ENCODE data around the gene RBM17. TPM values are rescaled to one million over a fixed set of nuclear protein-coding genes. Genes with fewer than 3 reads are reported as not detected.

The RBM17 gene
- total RNA-seq, 1 experiment from 2014 or later = 133 TPM

- CTCF ChIA-PET = interaction anchor here (0.7 kb wide), 1 partner anchor 16 kb away, joined by 3 read pairs; no protein-coding TSS in a partner anchor
- peaks cover 64% of the 10 kb centered on the region for H3K27me3 Mint-ChIP-seq (ENCODE audit: unreplicated experiment)
- H3K4me1 Mint-ChIP-seq (ENCODE audit: low read depth, unreplicated experiment) = no peaks in the 10 kb centered on the region
- no peak overlapping the region for H3K4me3 Mint-ChIP-seq (ENCODE audit: low read depth, unreplicated experiment)
- DNase-seq = no peak
- no peak for TF ChIP-seq CTCF (IDR thresholded peaks at IDR 0.05; ENCODE audit: unreplicated experiment)
- BruUV-seq (replicated peaks) = no TSS peak
- H3K36me3 Mint-ChIP-seq (ENCODE audit: insufficient read depth, unreplicated experiment) = no peaks in the 10 kb centered on the region
- H3K27ac Mint-ChIP-seq (ENCODE audit: unreplicated experiment) = no peak overlapping the region
- no peaks in the 10 kb centered on the region for H3K9me3 Mint-ChIP-seq (ENCODE audit: low read depth, unreplicated experiment)
- intact Hi-C loops (cut with micrococcal nuclease; ENCODE audit: unreplicated experiment) = no loop called here
Observed at GRCh38 chr10:6068422-6068821, 20.4 kb upstream of the RBM17 start.

- H3K27ac Mint-ChIP-seq (ENCODE audit: unreplicated experiment) = no peak overlapping the region
- intact Hi-C loops (cut with micrococcal nuclease; ENCODE audit: unreplicated experiment) = no loop called here
- no peak overlapping the region for H3K4me3 Mint-ChIP-seq (ENCODE audit: low read depth, unreplicated experiment)
- BruUV-seq (replicated peaks) = no TSS peak
- CTCF ChIA-PET = no interaction called here
- H3K4me1 Mint-ChIP-seq (ENCODE audit: low read depth, unreplicated experiment) = peaks cover 3% of the 10 kb centered on the region
- DNase-seq = no peak
- no peaks in the 10 kb centered on the region for H3K36me3 Mint-ChIP-seq (ENCODE audit: insufficient read depth, unreplicated experiment)
- H3K9me3 Mint-ChIP-seq (ENCODE audit: low read depth, unreplicated experiment) = no peaks in the 10 kb centered on the region
- TF ChIP-seq CTCF (IDR thresholded peaks at IDR 0.05; ENCODE audit: unreplicated experiment) = no peak
- H3K27me3 Mint-ChIP-seq (ENCODE audit: unreplicated experiment) = peaks cover 73% of the 10 kb centered on the region
Observed at GRCh38 chr10:6069081-6069931, 19.5 kb upstream of the RBM17 start.

- intact Hi-C loops (cut with micrococcal nuclease; ENCODE audit: unreplicated experiment) = no loop called here
- H3K4me3 Mint-ChIP-seq (ENCODE audit: low read depth, unreplicated experiment) = no peak overlapping the region
- H3K9me3 Mint-ChIP-seq (ENCODE audit: low read depth, unreplicated experiment) = no peaks in the 10 kb centered on the region
- peaks cover 3% of the 10 kb centered on the region for H3K36me3 Mint-ChIP-seq (ENCODE audit: insufficient read depth, unreplicated experiment)
- no peak overlapping the region for H3K27ac Mint-ChIP-seq (ENCODE audit: unreplicated experiment)
- H3K27me3 Mint-ChIP-seq (ENCODE audit: unreplicated experiment) = peaks cover 84% of the 10 kb centered on the region
- CTCF ChIA-PET = no interaction called here
- DNase-seq = no peak
- no peak for TF ChIP-seq CTCF (IDR thresholded peaks at IDR 0.05; ENCODE audit: unreplicated experiment)
- BruUV-seq (replicated peaks) = no TSS peak
- peaks cover 12% of the 10 kb centered on the region for H3K4me1 Mint-ChIP-seq (ENCODE audit: low read depth, unreplicated experiment)
Observed at GRCh38 chr10:6070660-6071059, 18.2 kb upstream of the RBM17 start.

GRCh38 chr10:6071181-6072175 lies 17.4 kb upstream of the RBM17 start:
- Mint-ChIP-seq H3K4me3 (ENCODE audit: low read depth, unreplicated experiment) (no peak overlapping the region), H3K36me3 (ENCODE audit: insufficient read depth, unreplicated experiment) (peaks cover 3% of the 10 kb centered on the region), H3K4me1 (ENCODE audit: low read depth, unreplicated experiment) (peaks cover 12% of the 10 kb centered on the region), H3K27me3 (ENCODE audit: unreplicated experiment) (peaks cover 84% of the 10 kb centered on the region), H3K9me3 (ENCODE audit: low read depth, unreplicated experiment) (no peaks in the 10 kb centered on the region), H3K27ac (ENCODE audit: unreplicated experiment) (no peak overlapping the region)
- intact Hi-C loops (cut with micrococcal nuclease; ENCODE audit: unreplicated experiment) = no loop called here
- CTCF ChIA-PET = no interaction called here
- no peak for TF ChIP-seq CTCF (IDR thresholded peaks at IDR 0.05; ENCODE audit: unreplicated experiment)
- no peak for DNase-seq
- BruUV-seq (replicated peaks) = no TSS peak
